H1 (cell line): ENCODE data around the gene NOTUM. TPM values are rescaled to one million over a fixed set of nuclear protein-coding genes. Genes with fewer than 3 reads are reported as not detected.

Experiments
- CTCF ChIA-PET: fragments of 300-600 bp; sonication (Branson Sonifier 250); formaldehyde crosslinking; loops from one replicate; lab custom pipeline; 2021; ENCODE audit not compliant: partially characterized antibody; lab: Charles Lee
- POLR2A ChIA-PET: fragments of 300-600 bp; sonication (Branson Sonifier 250); formaldehyde crosslinking; loops from one replicate; lab custom pipeline; 2021; ENCODE audit warnings: inconsistent platforms; ENCODE audit not compliant: partially characterized antibody; lab: Charles Lee
- DNase-seq, 2 experiments: peaks; one replicate each; pipeline versions ENCODE4 v3.0.0 to v3.0.0-alpha.2; 2010 to 2022; ENCODE audit warnings: low spot score in 2 of 2, low read depth in 1 of 2, mixed read lengths in 1 of 2
- FAIRE-seq: peaks from 2 replicates; lab custom pipeline; 2011; peaks lifted over from hg19 to GRCh38; lab: Jason Lieb, UNC
- H2AFZ ChIP-seq: 2 replicates; pipeline ENCODE4 v1.8.1; 2012; ENCODE audit warnings: low read length, inconsistent platforms
- H2AK5ac ChIP-seq: 2 replicates; pipeline ENCODE4 v1.6.1; 2013; ENCODE audit warnings: low read depth, low read length
- H2BK120ac ChIP-seq: replicated peaks from 2 replicates; pipeline ENCODE3; 2013; ENCODE audit warnings: low read depth, low read length, inconsistent platforms
- H2BK12ac ChIP-seq: 2 replicates; pipeline ENCODE4 v1.6.1; 2013; ENCODE audit warnings: low read depth, low read length
- H2BK15ac ChIP-seq: 2 replicates; pipeline ENCODE4 v1.6.1; 2013; ENCODE audit warnings: low read length
- H2BK20ac ChIP-seq: 2 replicates; pipeline ENCODE4 v1.6.1; 2013; ENCODE audit warnings: low read length
- H2BK5ac ChIP-seq: 2 replicates; pipeline ENCODE4 v1.6.1; 2013; ENCODE audit warnings: low read depth, low read length
- H3K14ac ChIP-seq: 2 replicates; pipeline ENCODE4 v1.6.1; 2013; ENCODE audit warnings: inconsistent platforms; ENCODE audit not compliant: insufficient read length
- H3K18ac ChIP-seq: 2 replicates; pipeline ENCODE4 v1.6.1; 2013; ENCODE audit warnings: low read length; ENCODE audit errors: extremely low read depth
- H3K23ac ChIP-seq: 2 replicates; pipeline ENCODE4 v1.6.1; 2013; ENCODE audit warnings: inconsistent platforms; ENCODE audit not compliant: insufficient read length
- H3K23me2 ChIP-seq: 2 replicates; pipeline ENCODE4 v1.6.1; 2013; ENCODE audit warnings: low read depth, low read length
- H3K27ac ChIP-seq: 2 replicates; pipeline ENCODE4 v1.6.1; 2011; ENCODE audit warnings: low read depth, low read length, inconsistent platforms
- H3K27me3 ChIP-seq, 4 experiments: replicated peaks in 1 of 4; 1 replicate in 1 of 4; 2 replicates in 3 of 4; pipeline versions ENCODE4 v1.6.1 to v1.8.1; 2011 to 2013; ENCODE audit warnings: low read length in 3 of 4, mild to moderate bottlenecking in 3 of 4, inconsistent platforms in 2 of 4, mixed read lengths in 2 of 4, moderate library complexity in 1 of 4; ENCODE audit not compliant: control insufficient read depth in 3 of 4, insufficient read depth in 3 of 4; ENCODE audit errors: extremely low read depth in 1 of 4
- H3K36me3 ChIP-seq, 4 experiments: 2 replicates each; pipeline versions ENCODE4 v1.6.1 to v1.8.1; 2011 to 2013; ENCODE audit warnings: mild to moderate bottlenecking in 4 of 4, low read length in 3 of 4, moderate library complexity in 2 of 4, control low read depth in 1 of 4, inconsistent platforms in 1 of 4; ENCODE audit not compliant: insufficient read depth in 4 of 4, control insufficient read depth in 2 of 4
- H3K4ac ChIP-seq: replicated peaks from 2 replicates; pipeline ENCODE3; 2013; ENCODE audit warnings: low read length, low read depth, mixed read lengths, inconsistent platforms; ENCODE audit not compliant: insufficient read length
- H3K4me1 ChIP-seq, 4 experiments: replicated peaks in 1 of 4; 1 replicate in 1 of 4; 2 replicates in 3 of 4; pipeline versions ENCODE4 v1.6.1 to v1.8.1; 2011 to 2013; ENCODE audit warnings: low read length in 3 of 4, inconsistent platforms in 2 of 4, mixed read lengths in 1 of 4; ENCODE audit not compliant: insufficient read depth in 4 of 4, control insufficient read depth in 3 of 4
- H3K4me2 ChIP-seq, 2 experiments: 2 replicates each; pipeline versions ENCODE4 v1.6.1 to v1.8.1; 2011 to 2013; ENCODE audit warnings: low read depth in 2 of 2, low read length in 2 of 2, control low read depth in 1 of 2, inconsistent platforms in 1 of 2, mild to moderate bottlenecking in 1 of 2; ENCODE audit not compliant: insufficient read depth in 1 of 2
- H3K4me3 ChIP-seq, 4 experiments: fragments of 200-600, 300-600 bp in 1 of 4; sonication (generic), shearing (Covaris generic), sonication (Bioruptor Twin) in 1 of 4; 2 replicates each; pipeline versions ENCODE4 v1.5.1 to v1.8.1; 2011 to 2016; ENCODE audit warnings: low read length in 4 of 4, low read depth in 3 of 4, control low read depth in 2 of 4, inconsistent platforms in 2 of 4, mild to moderate bottlenecking in 2 of 4, mixed read lengths in 1 of 4, moderate library complexity in 1 of 4; ENCODE audit not compliant: insufficient read depth in 2 of 4; ENCODE audit errors: extremely low read depth in 1 of 4
- H3K56ac ChIP-seq: replicated peaks from 2 replicates; pipeline ENCODE3; 2013; ENCODE audit warnings: low read depth, mild to moderate bottlenecking, mixed read lengths, low read length, inconsistent platforms; ENCODE audit not compliant: insufficient read length
- H3K79me1 ChIP-seq: 2 replicates; pipeline ENCODE4 v1.6.1; 2013; ENCODE audit warnings: low read depth, low read length, control low read depth
- H3K79me2 ChIP-seq, 2 experiments: 2 replicates each; pipeline versions ENCODE4 v1.6.1 to v1.8.1; 2012 to 2013; ENCODE audit warnings: low read length in 2 of 2, mild to moderate bottlenecking in 2 of 2, inconsistent platforms in 1 of 2; ENCODE audit not compliant: insufficient read depth in 2 of 2, control insufficient read depth in 1 of 2
- H3K9ac ChIP-seq, 4 experiments: replicated peaks in 1 of 4; 1 replicate in 1 of 4; 2 replicates in 3 of 4; pipeline versions ENCODE4 v1.6.1 to v1.8.1; 2011 to 2013; ENCODE audit warnings: low read depth in 3 of 4, low read length in 3 of 4, control low read depth in 2 of 4, mild to moderate bottlenecking in 2 of 4, moderate library complexity in 2 of 4, inconsistent platforms in 1 of 4; ENCODE audit errors: extremely low read depth in 1 of 4
- H3K9me3 ChIP-seq, 2 experiments: 2 replicates each; pipeline versions ENCODE4 v1.6.1 to v1.8.1; 2012 to 2013; ENCODE audit warnings: mild to moderate bottlenecking in 2 of 2, moderate library complexity in 2 of 2, control low read depth in 1 of 2, inconsistent platforms in 1 of 2, low read depth in 1 of 2, low read length in 1 of 2, mixed read lengths in 1 of 2; ENCODE audit not compliant: insufficient read depth in 2 of 2
- H4K20me1 ChIP-seq, 2 experiments: replicated peaks in 1 of 2; 2 replicates each; pipeline versions ENCODE3 to v1.8.1; 2011 to 2013; ENCODE audit warnings: inconsistent platforms in 2 of 2, low read length in 2 of 2, mild to moderate bottlenecking in 1 of 2; ENCODE audit not compliant: insufficient read depth in 2 of 2, control insufficient read depth in 1 of 2
- H4K5ac ChIP-seq: 2 replicates; pipeline ENCODE4 v1.6.1; 2013; ENCODE audit warnings: low read length, low read depth, mixed read lengths, inconsistent platforms; ENCODE audit not compliant: insufficient read length
- H4K8ac ChIP-seq: 2 replicates; pipeline ENCODE4 v1.8.0; 2013; ENCODE audit warnings: mild to moderate bottlenecking, moderate library complexity, low read length, inconsistent platforms; ENCODE audit not compliant: insufficient read depth; ENCODE audit errors: extremely low read depth
- H4K91ac ChIP-seq: replicated peaks from 2 replicates; pipeline ENCODE3; 2013; ENCODE audit warnings: low read length, mixed read lengths, inconsistent platforms; ENCODE audit not compliant: insufficient read length
- ASH2L ChIP-seq: fragments of 200-600, 300-600 bp; sonication (generic); IDR thresholded peaks from one replicate; pipeline ENCODE4 v1.7.1; 2017; ENCODE audit warnings: low read length
- CBX8 ChIP-seq: fragments of 300-800, 300-1000 bp; sonication (generic); IDR thresholded peaks from 2 replicates; pipeline ENCODE4 v1.7.1; 2016; ENCODE audit warnings: low read depth, low read length, borderline replicate concordance
- EP300 ChIP-seq, 2 experiments: IDR thresholded peaks; 1 replicate in 1 of 2; 2 replicates in 1 of 2; pipeline ENCODE4 v1.6.1; 2011 to 2012; ENCODE audit warnings: low read depth in 2 of 2, low read length in 2 of 2, mild to moderate bottlenecking in 2 of 2, borderline replicate concordance in 1 of 2, inconsistent platforms in 1 of 2, moderate library complexity in 1 of 2
- HDAC6 ChIP-seq: IDR thresholded peaks from one replicate; pipeline ENCODE4 v1.7.1; 2012; ENCODE audit warnings: low read depth, mild to moderate bottlenecking, inconsistent platforms, low read length, moderate library complexity
- KDM4A ChIP-seq: IDR thresholded peaks from one replicate; pipeline ENCODE4 v1.7.1; 2012; ENCODE audit warnings: low read depth, mild to moderate bottlenecking, moderate library complexity, low read length, inconsistent platforms; ENCODE audit not compliant: severe bottlenecking
- MAX ChIP-seq: IDR thresholded peaks from 2 replicates; pipeline ENCODE4 v1.6.1; 2012; ENCODE audit warnings: inconsistent platforms
- POLR2A ChIP-seq, 2 experiments: IDR thresholded peaks; 1 replicate in 1 of 2; 2 replicates in 1 of 2; pipeline ENCODE4 v1.6.1; 2011; ENCODE audit warnings: low read depth in 2 of 2, low read length in 2 of 2, mild to moderate bottlenecking in 2 of 2; ENCODE audit errors: control extremely low read depth in 1 of 2
- SIRT6 ChIP-seq: IDR thresholded peaks from one replicate; pipeline ENCODE4 v1.7.1; 2012; ENCODE audit warnings: low read length, inconsistent platforms
- SP1 ChIP-seq: IDR thresholded peaks from 2 replicates; pipeline ENCODE4 v1.6.1; 2011; ENCODE audit warnings: low read depth, low read length
- SUZ12 ChIP-seq: fragments of 200-600 bp; sonication (generic); IDR thresholded peaks from 2 replicates; pipeline ENCODE4 v1.6.1; 2012; ENCODE audit warnings: mild to moderate bottlenecking, inconsistent platforms, low read length, moderate library complexity, mixed read lengths
- ZNF274 ChIP-seq: IDR thresholded peaks from 2 replicates; pipeline ENCODE4 v1.7.0; 2012; ENCODE audit warnings: low read length, borderline replicate concordance; ENCODE audit errors: extremely low read depth
- WGBS, 2 experiments: shearing (Covaris generic) in 1 of 2; methylation state at CpG; one replicate each; pipeline versions ENCODE4 v1.1.6 to v1.1.7; 2013 to 2015; ENCODE audit warnings: low lambda C conversion rate in 2 of 2, mixed read lengths in 2 of 2, inconsistent platforms in 1 of 2, low coverage in 1 of 2, missing lambda C conversion rate in 1 of 2; ENCODE audit not compliant: insufficient replicate concordance in 2 of 2, insufficient coverage in 1 of 2, insufficient read length in 1 of 2; ENCODE audit errors: extremely low coverage in 1 of 2, missing lambda C conversion rate in 1 of 2; 5-methylcytosine and 5-hydroxymethylcytosine counted together
- polyA plus RNA-seq, 7 experiments: library from polyadenylated mRNA; depleted of rRNA in 3 of 7; stranded (reverse) in 5 of 7; unstranded in 2 of 7; fragments of >200 nt in 5 of 7; fragments of 200-250 nt in 2 of 7; gene quantifications; 1 replicate in 5 of 7; 2 replicates in 1 of 7; 4 replicates in 1 of 7; pipeline versions ENCODE4 v1.2.1 to v1.2.3, GENCODE V29; 2011 to 2013; ENCODE audit warnings: missing spikeins in 2 of 7, mixed read lengths in 2 of 7
- total RNA-seq: library from RNA; stranded (reverse); fragmentation: NEBNext Ultra II Directional; extraction: Animal tissue kit (Norgen Biotek cat#: 25700); gene quantifications from 2 replicates; pipeline ENCODE4 v1.2.1, GENCODE V29; 2021
- TF ChIP-seq, protein P1 (sequence below): IDR thresholded peaks from 2 replicates; pipeline ENCODE4 v1.6.1; 2011; ENCODE audit warnings: low read depth, mild to moderate bottlenecking, low read length; ENCODE audit not compliant: insufficient read depth

The NOTUM gene
- total and polyA plus RNA-seq, 2 of the 8 experiments (the other 6 are each of a cell fraction or from before 2014, with no cell fraction given): 0.45 to 0.76 TPM

- no peak overlapping the region for H2AFZ ChIP-seq
- no peak overlapping the region for H3K4me3 ChIP-seq
- H4K8ac ChIP-seq: no peak overlapping the region; the same call in 1 of the 2 replicates
- H2BK12ac ChIP-seq: no peak overlapping the region
- no peak overlapping the region for H2BK120ac ChIP-seq
- no peak overlapping the region for H3K4me2 ChIP-seq
- no peak overlapping the region for H4K91ac ChIP-seq
- H3K18ac ChIP-seq: no peak overlapping the region
- H3K4me1 ChIP-seq: peaks cover 0 to 4% (median 1%) of the 10 kb centered on the region in 4 experiments; a peak in 3 of 7 replicates
- H3K9ac ChIP-seq: no peak overlapping the region
- H2BK15ac ChIP-seq: no peak overlapping the region
- no peak overlapping the region for H3K27ac ChIP-seq
- POLR2A ChIA-PET: interaction anchor here (0.7 to 14.6 kb wide), 14 partner anchors 8 to 127 kb away, joined by 3 to 150 read pairs (median 4); partner anchors contain the start of genes MAFG, NOTUM, PCYT2 and RAC3
- H3K36me3 ChIP-seq: peaks cover 0 to 25% (median 10%) of the 10 kb centered on the region in 4 experiments; a peak in 5 of 8 replicates
- no peak overlapping the region for H2BK20ac ChIP-seq
- H2AK5ac ChIP-seq: no peak overlapping the region
- DNase-seq (no peak), FAIRE-seq (no peak)
- 92% methylated on average over 23 of the region's 23 CpGs; no CpG with 5 or more reads in 1 of the 2 experiments for WGBS, 2 experiments
- no peak overlapping the region for H3K4ac ChIP-seq
- no peak overlapping the region for H3K14ac ChIP-seq
- H3K79me2 ChIP-seq: no peaks in the 10 kb centered on the region; a peak in 1 of 4 replicates
- H2BK5ac ChIP-seq: no peak overlapping the region
- no peak overlapping the region for H3K56ac ChIP-seq
- H3K27me3 ChIP-seq: peaks cover 0 to 4% (median 4%) of the 10 kb centered on the region in 4 experiments; a peak in 4 of 7 replicates
- no peak overlapping the region for H3K23ac ChIP-seq
- H4K20me1 ChIP-seq: peaks cover 7 to 20% of the 10 kb centered on the region in 2 experiments
- no peaks in the 10 kb centered on the region for H3K79me1 ChIP-seq
- CTCF ChIA-PET: interaction anchor here (1.0 to 1.4 kb wide), 3 partner anchors 20 to 86 kb away, joined by 3 to 4 read pairs (median 3); no protein-coding TSS in a partner anchor
- no peaks in the 10 kb centered on the region; the same call in 1 of the 2 replicates for H3K23me2 ChIP-seq
- H4K5ac ChIP-seq: no peak overlapping the region
- no peaks in the 10 kb centered on the region for H3K9me3 ChIP-seq
- TF ChIP-seq ASH2L (no peak), POLR2A (IDR thresholded peaks at IDR 0.05; ENCODE audit: control extremely low read depth in 1 of 2, low read depth in 2 of 2, low read length in 2 of 2) (no peak), HDAC6 (no peak), ZNF274 (no peak), SIRT6 (no peak), MAX (no peak), EP300 (IDR thresholded peaks at IDR 0.05; ENCODE audit: borderline replicate concordance in 1 of 2, low read depth in 2 of 2, low read length in 2 of 2) (no peak), KDM4A (no peak), CBX8 (no peak), SP1 (no peak), SUZ12 (no peak)
- TF ChIP-seq, protein P1, sequence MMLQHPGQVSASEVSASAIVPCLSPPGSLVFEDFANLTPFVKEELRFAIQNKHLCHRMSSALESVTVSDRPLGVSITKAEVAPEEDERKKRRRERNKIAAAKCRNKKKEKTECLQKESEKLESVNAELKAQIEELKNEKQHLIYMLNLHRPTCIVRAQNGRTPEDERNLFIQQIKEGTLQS: no peak
Observed at GRCh38 chr17:81934098-81934757, 26.8 kb downstream of the NOTUM start.
